HG02870 (cell line): ENCODE results near the gene ARIH1.
"Not testable (repeated sequence)": the region's sequence is repeated elsewhere in the genome, so short reads cannot be mapped to it uniquely, and the experiment has no call there.

Experiments used
- ATAC-seq: cut with Tn5 transposase; IDR thresholded peaks from one replicate; pipeline ENCODE4 v1.9.1; 2021; ENCODE audit warnings: mild to moderate bottlenecking, moderate library complexity; ENCODE audit not compliant: unreplicated experiment

ARIH1 gene

DNA sequence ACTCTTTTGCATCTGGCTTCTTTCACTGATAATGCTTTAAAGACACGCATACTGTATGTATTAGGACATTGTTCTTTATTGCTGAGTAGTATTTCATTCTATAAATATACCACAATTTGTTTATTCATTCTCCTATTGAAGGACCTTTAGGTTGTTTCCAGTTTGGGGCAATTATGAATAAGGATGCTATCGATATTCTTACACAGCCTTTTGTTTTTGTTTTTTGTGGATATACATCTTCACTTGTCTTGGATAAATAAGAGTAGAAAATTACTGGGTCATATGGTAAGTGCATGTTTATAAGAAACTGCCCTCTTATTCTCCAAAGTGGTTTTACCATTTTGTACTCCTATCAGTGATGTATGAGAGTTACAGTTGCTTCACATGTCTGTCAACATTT is 118.5 kb downstream of the ARIH1 start:
- no peak for ATAC-seq

DNA sequence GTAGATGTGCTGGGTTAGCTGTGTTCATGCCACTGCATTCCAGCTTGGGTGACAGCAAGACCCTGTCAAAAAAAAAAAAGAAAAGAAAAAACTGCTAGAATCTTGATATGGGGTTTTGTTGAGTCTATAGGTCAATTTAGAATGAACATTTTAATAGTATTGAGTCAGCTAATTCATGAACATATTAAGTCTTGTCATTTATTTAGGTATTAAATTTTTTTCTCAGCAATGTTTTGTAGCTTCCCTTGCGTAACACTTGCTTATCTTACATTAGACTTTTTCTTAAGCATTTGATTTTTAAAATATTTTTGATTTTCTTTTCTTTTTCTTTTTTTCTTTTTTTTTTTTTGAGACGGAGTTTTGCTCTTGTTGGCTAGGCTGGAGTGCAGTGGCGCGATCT is 119.7 kb downstream of the ARIH1 start:
- no peak for ATAC-seq

DNA sequence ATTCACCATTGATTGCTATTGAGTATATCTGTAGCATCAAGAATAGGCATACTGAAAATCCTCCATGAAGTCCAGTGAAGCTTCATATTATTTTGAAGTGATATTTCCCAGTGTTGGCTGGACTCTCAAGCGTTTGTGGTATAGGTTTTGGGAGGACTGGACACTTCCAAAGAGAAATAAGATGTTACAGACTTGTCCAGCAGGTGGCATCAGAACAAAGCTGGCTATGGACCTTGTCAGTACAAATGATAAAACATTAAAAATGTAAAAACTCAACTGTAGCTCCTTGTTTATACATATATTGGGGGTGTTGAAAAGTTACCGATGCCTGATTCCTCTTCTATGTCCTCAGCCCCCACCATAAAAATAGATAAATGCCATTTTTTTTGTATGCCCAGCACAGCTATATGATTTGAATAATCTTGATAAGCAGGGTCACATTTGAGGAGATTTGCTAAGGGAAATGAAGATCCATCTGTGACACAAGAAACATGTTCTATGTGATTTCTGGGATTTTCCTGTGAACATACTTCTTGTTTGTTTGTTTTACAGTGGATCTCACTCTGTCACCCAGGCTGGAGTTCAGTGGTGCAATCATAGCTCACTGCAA is 125.8 kb downstream of the ARIH1 start:
- no peak for ATAC-seq

DNA sequence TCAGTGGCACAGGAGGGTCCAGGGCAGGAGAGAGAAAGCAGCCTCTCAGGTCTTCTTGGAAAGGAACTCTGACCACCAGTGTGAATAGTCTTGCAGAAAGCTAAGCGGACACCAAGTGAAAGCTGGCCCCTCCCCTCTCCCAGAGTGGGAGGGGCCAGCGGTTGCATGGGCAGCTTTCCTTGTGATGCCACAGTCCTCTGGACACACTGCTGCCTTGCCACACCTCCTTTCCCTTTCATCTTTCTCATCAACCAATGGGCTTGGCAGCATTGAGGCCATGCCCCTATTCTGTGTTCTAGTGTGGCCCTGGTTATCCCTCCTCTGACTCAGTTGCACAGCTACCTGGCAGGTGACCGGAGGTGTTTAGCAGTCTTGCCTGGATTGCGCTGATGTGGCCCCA is 130.7 kb downstream of the ARIH1 start:
- ATAC-seq, result no peak

DNA sequence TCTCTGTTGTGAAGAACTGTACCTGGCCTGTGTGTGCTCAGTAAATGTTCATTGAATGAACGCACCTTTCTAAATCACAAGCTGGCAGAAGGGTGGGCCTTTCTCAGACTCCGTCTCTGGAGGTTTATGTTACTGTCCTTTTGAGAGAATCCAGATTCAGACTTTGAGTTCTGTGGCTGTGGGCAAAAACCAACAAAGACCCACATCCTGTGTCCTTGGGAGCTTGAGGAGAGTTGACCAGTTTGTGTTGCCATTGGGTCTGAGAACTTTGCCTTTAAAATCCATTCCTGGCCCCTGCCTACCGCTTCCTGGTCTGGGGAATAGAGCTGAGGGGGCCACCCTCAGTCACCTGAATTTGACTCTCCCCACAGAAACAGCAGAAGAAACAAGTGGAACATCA is 134.0 kb downstream of the ARIH1 start:
- ATAC-seq, result not testable (repeated sequence)

GRCh38 chr15:72609862-72610261 is 135.7 kb downstream of the ARIH1 start:
- ATAC-seq, result no peak

GRCh38 chr15:72612324-72612723 is 138.2 kb downstream of the ARIH1 start:
- ATAC-seq, result not testable (repeated sequence)

DNA sequence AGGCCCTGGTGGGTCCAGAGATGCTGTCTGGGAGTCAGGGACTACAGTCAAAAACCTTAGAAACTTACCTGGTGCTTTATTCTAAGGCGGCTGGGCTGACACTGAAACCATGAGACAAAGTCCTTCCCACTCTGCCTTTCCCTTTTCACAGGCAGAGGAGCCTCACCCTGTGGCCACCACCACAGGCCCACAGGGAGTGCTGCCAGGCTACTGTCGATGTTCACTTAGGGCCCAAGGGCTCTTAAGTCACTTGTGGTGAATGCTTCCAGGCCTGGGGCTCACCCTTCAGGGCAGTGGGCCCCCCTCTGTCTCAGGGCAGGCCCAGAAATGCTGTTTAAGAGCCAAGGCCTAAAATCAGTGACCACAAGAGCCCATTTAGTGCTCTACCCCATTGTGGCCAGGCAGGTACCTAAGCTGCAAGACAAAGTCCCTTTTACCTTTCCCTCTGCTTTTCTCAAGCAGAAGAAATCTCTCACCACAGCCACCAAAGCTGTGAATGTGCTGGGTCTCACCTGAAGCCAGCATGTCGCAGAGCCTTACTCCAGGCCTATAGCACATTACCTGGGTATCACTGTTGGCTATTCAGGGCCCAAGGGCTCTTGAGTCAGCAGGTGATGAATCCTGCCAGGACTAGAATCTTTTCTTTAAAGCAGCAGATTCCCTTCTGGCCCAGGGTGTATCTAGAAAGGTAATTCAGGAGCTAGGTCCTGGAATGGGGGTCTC is 140.8 kb downstream of the ARIH1 start:
- no peak for ATAC-seq

DNA sequence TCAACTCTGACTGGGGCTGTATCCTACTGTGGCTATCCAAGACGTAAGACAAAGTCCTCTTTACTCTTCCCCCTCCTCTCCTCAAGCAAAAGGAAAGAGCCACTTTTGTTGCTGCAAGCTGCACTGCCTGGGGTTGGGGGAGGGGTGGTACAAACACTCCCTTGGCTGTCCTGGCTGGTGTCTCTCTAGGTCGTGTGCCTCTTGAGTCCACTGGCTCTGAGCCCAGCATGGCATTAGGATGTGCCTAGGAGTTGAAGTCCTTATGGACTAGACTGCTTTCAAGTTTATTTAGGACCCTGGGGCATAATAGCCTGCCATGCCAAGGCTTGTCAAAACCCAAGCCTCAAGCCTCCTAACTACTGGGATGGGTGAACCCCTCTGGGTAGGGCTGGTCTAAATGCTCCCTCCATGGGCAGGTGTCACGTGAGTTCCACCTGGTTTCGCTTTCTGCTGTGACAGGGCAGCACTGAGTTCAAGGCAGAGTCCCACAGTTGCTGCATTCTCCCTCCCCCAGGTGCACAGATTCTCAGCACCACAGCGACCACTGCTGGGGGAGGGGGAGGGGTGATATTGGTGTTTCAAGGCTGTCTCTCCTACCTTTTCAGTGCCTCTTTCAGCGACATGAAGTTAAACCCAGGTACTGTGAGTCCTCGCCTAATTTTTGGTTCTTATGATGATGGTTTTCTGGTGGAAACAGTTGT is 141.6 kb downstream of the ARIH1 start:
- ATAC-seq, result not testable (repeated sequence)

DNA sequence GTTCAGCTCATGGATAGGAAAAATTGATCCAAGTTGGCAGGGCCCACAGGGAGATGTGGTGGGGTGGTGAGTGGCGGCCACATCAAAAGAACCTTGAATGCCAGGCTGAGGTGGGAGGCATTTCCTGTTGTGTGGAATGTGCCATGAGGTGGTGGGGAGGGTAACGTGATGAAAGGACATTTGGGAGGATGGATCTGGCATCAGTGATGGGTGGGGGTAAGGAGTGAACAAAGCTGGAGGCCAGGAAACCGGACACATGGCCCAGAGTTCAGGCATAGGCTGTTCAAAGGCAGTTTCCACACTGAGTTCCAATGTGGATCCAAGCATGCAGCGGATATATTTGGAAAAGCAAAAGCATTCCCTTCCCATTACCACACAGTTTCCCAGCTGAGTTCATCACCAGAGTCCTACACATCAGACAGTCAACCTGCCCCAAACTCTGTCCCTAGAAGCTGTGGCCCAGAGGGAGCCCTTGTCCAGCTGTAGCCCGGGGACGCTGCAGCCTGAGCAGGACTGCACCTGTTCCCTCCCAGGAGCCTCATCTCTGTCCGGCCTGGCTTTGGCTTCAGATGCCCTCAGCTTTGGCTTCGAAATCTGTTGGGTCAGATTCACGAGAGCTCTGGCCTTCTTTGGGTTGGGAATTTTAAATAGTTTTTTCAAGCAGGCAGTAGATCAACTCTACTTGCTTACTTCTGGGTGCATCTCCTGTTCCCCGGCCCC is 142.5 kb downstream of the ARIH1 start:
- no peak for ATAC-seq

DNA sequence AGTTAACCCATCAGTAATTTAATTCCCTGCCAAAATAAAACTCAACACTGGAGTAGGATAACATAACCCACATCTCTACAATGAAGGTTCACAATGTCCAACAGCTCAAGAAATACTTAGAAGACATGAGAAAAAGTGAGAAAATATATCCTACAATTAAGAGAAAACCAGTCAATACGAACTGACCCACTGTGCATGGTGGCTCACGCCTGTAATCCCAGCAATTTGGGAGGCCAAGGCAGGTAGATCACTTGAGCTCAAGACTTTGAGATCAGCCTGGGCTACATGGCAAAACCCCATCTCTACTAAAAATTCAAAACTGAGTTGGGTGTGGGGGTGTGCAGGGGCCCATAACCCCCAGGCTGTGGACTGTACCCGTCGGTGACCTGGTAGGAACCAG is 149.7 kb downstream of the ARIH1 start:
- not testable (repeated sequence) for ATAC-seq

GRCh38 chr15:72626153-72626552 is 152.0 kb downstream of the ARIH1 start:
- ATAC-seq, result not testable (repeated sequence)

GRCh38 chr15:72628249-72629067 is 154.3 kb downstream of the ARIH1 start:
- not testable (repeated sequence) for ATAC-seq

- ATAC-seq, result not testable (repeated sequence)
Observed at GRCh38 chr15:72629068-72629570, 155.0 kb downstream of the ARIH1 start.

GRCh38 chr15:72636519-72637282 is 162.6 kb downstream of the ARIH1 start:
- ATAC-seq, result peak; percentile 72

DNA sequence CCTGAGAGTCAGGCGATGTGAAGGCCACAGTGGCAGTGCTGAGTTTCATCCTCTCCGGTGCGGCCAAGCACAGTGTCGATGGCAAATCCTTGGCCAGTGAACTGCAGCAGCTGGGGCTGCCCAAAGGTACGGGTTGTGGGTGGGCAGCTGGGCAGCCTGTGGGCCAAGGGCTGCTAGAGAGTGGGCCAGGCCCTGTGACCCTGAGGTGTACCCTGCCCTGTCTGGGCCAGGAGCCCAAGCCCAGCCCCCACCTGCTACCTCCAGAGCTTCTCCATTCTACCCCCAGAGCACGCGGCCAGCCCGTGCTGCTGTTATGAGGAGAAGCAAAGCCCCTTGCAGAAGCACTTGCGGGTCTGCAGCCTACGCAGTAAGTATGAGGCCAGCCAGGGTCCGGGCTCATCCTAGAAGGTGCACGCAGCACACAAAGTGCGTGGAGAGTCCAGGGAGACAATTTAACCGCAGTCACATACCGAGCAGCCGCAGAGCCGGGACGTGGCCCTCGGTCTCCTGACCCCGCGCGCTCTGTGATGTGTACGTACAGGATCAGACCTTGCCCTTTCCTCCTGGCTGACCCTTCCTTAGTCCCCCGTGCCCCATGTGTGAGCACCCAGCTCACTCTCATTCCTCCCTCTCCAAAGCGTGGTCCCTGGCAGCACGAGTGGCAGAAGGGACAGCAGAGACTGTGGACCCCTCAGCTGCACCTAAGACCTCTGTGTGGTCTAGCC is 165.8 kb downstream of the ARIH1 start:
- ATAC-seq, result not testable (repeated sequence)

- not testable (repeated sequence) for ATAC-seq
Observed at GRCh38 chr15:72642271-72642670, 168.1 kb downstream of the ARIH1 start.

GRCh38 chr15:72648631-72649253 is 174.6 kb downstream of the ARIH1 start:
- not testable (repeated sequence) for ATAC-seq
